Left cardiac atrium (tissue), 4 donors: ENCODE results near the gene ZNF525. TPM values are rescaled to one million over a fixed set of nuclear protein-coding genes. Genes with fewer than 3 reads are reported as not detected.
"Not testable (repeated sequence)": the region's sequence is repeated elsewhere in the genome, so short reads cannot be mapped to it uniquely, and the experiment has no call there.

Experiments
- ATAC-seq, 2 donors: fragments of 200-7000 bp; cut with Tn5 transposase; one replicate each; pipeline ENCODE4 v1.9.1; 2020; ENCODE audit warnings: mild to moderate bottlenecking in 2 of 2, moderate library complexity in 2 of 2
- DNase-seq: peaks from one replicate; pipeline ENCODE4 v3.0.0-alpha.2; 2020
- intact Hi-C, 2 donors: fragments of 100-400 bp; cut with DNase I; formaldehyde crosslinking; loops; one replicate each; pipeline versions ENCODE4 v1.14.1 to v1.15.1; 2022 to 2023
- long read RNA-seq: library from polyadenylated mRNA; unstranded; transcript quantifications from one replicate; pipeline ENCODE4 v2.0.0, GENCODE V29; 2021
- total RNA-seq, 2 donors: library from RNA; stranded (reverse); fragmentation: NEBNext Ultra II Directional; extraction: Animal tissue kit (Norgen Biotek cat#: 25700); gene quantifications; one replicate each; pipeline ENCODE4 v1.2.1, GENCODE V29; 2021
- donor health status: DM: no; HTN: yes; CAD: no.
- donor health status: DM: no; HTN: yes; CAD: no; lungs with severe emphysema.
- donor health status: DM: yes; HTN: yes; CAD: no.
- donor health status: Dilated cardiomyopathy.

The ZNF525 gene
- 1 to 10 TPM; 5.9 to 6.9 TPM for total RNA-seq
- long read RNA-seq = 0 reads

DNA sequence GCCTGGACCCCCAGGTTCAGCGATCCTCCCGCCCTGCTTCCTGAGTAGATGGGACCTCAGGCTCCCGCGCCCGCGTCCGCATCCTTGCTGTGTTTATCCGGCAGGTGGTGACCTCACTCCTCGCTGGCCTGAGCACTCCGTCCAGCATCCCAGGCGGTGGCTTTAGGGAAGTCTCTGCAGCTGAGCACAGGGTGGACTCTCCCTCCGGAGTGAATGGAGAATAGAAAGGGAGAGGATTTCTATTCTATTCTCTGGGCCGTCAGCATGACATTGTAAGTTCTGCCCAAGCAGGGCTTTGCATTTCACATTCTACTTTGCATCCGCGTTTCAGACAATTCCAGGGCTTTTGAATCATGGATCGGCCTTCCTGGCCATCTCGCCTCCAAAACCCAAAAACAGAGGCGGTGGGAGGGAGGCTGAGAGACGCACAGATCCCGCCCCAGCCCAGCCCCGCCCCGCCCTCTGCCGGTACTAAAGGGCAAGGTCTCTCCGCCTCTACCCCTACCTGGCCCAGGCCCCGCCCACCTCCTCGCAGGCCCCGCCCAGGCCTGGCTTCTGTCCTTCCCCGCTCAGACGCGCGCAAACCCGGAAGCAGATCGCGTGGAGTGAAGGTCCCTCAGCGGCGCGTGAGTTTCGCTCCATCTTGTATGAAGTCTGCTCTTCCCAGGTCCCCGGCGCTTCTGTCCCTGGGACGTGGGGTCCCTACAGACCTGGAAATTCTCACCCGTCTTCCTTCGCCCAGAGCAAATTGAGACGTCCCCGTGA is at the start of gene ZNF525:
Gene ZNF525, plus strand, starts transcription at position 572 of the 765 bp plus-strand sequence. CDS start 6,577 bp downstream, outside the sequence.
- DNase-seq (peak; percentile 90), ATAC-seq (peak; percentile 100)
- intact Hi-C loops = loop anchor here in 1 of 2 donors (10.0 kb wide), 1 partner anchor 171 kb away; the partner anchor contains the start of gene ZNF665

DNA sequence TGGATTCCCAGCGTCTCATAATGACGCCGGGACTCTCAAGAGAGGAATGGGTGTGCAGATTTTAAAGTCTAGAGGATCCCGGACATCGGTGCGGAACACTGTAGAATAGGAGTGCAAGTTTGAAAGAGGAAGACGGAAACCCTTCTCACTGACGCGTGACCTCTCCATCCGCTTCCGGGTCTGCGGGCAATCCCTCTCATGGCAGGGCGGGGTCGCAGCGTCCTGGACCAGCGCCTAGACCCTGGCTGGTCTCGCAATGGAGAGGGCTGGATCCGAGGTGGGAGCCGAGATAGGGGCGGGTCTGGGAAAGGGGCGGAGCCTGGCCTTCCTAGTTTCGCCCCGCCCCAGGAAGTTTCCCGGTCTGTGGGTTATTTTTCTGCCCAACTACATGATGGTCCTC is 36.5 kb upstream of the ZNF525 start:
- intact Hi-C loops = no loop called here
- ATAC-seq (peak; percentile 36 to 46), DNase-seq (peak; percentile 75)

DNA sequence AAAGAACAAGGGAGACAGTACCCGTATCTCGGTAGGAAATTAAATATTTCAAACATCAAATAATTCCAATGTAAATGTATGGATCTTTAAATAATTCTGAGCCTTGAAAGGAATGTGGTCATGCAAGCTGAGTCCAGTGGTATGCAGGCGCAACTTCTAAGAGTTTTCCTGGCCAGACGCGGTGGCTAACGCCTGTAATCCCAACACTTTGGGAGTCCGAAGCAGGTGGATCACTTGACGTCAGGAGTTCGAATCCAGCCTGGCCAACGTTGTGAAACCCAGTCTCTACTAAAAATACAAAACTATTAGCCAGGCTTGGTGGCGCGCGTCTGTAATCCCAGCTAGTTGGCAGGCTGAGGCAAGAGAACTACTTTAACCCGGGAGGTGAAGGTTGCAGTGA is 33.0 kb upstream of the ZNF525 start:
- ATAC-seq (no peak), DNase-seq (no peak)
- intact Hi-C loops = loop anchor here in 1 of 2 donors (2.0 to 10.0 kb wide), 2 partner anchors 78 to 138 kb away; partner anchors contain the start of genes ZNF665 and ZNF677

DNA sequence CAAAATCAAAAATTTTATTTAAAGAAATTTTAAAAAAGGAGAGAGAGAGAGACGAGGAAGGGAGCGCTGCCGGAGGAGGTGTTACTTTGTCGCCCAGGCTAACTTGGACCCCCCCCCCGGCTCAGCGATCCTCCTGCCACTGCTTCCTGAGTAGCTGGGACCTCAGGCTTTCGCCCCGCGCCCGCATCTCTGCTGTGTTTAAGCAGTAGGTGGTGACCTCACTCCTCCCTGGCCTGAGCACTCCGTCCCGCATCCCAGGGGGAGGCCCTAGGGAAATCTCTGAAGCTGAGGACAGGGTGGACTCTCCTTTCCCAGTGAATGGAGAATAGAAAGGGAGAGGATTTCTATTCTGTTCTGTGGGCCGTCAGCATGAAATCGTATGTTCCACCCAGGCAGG is 32.4 kb upstream of the ZNF525 start:
- intact Hi-C loops = loop anchor here in 1 of 2 donors (2.0 to 10.0 kb wide), 2 partner anchors 78 to 138 kb away; partner anchors contain the start of genes ZNF665 and ZNF677
- ATAC-seq (peak; percentile 29 to 61), DNase-seq (peak; percentile 50)

DNA sequence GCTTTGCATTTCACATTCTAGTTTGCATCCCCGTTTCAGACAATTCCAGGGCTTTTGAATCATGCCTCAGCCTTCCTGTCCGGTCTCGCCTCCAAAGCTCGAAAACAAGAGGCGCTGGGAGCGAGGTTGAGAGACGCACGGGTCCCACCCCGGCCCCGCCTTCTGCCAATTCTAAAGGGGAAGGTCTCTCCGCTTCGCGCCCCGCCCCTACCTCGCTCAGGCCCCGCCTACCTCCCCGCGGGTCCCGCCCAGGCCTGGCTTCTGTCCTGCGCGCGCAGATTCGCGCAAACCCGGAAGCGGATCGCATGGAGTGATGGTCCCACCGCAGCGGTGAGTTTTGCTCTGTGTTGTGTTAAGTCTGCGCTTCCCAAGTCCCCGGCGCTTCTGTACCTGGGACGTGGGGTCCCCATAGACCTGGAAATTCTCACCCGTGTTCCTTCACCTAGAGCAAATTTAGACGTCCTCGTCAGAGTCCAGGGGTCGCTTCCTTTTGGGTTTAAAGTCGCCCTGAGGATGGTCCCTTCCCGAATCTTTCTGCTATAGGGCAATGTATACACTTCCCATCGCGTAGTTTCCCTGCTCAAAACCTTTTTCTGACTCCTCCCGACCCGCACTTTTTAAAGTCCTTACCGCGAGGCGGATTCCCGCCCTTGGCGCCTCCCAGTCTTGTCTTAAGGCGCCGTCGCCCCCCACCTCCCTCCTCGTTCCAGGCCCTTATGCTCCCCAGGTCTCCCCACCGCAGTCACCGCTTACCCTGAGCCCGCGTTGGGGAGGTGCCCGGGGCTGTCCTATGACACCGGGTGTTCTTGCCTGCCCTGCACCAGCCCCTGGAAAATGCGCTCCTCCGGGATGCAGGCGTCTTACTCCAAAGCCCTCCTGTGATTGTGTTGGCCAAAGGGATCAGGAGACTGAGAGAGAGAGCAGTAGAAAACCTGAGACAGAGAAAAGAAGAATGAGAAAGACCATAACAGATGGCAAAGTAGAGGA is 31.7 kb upstream of the ZNF525 start, which contains the start of gene ZNF845:
Gene ZNF845, plus strand, starts transcription at position 287 of the 987 bp plus-strand sequence. CDS start 7,559 bp downstream, outside the sequence.
- ATAC-seq = peak; percentile 100
- DNase-seq = peak; percentile 96
- intact Hi-C loops = loop anchor here in 1 of 2 donors (2.0 to 10.0 kb wide), 2 partner anchors 79 to 139 kb away; partner anchors contain the start of genes ZNF665 and ZNF677

DNA sequence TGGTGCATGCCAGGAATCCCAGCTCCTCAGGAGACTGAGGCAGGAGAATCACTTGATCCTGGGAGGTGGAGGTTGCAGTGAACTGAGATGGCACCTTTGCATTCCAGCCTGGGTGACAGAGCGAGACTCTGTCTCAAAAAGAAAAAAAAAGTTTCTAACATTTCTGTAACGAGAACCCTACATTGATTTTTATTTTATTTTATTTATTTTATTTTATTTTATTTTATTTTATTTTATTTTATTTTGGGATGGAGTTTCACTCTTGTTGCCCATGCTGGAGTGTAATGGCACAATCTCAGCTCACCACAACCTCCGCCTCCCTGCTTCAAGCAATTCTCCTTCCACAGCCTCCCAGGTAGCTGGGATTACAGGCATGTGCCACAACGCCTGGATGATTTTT is 21.1 kb upstream of the ZNF525 start:
- DNase-seq, ATAC-seq, intact Hi-C loops: not testable (repeated sequence)

DNA sequence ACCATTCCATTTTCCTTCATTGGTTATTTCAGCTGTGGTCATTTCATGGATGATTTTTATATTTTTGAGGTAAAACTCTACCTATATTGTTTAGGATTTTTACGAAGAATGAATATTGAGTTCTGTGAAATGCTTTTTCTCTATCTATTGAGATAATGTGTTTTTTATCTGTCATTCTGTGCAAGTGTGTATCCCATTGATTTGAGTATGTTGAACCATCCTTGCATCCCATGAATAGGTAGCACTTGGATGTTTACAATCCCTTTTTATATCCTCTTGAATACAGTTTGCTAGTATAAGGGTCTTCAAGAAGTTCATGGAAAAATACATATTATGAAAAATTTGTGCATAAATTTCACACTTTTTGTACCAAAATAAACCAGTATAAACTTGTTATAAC is 9.8 kb upstream of the ZNF525 start:
- DNase-seq = no peak
- intact Hi-C loops = no loop called here
- ATAC-seq = no peak

DNA sequence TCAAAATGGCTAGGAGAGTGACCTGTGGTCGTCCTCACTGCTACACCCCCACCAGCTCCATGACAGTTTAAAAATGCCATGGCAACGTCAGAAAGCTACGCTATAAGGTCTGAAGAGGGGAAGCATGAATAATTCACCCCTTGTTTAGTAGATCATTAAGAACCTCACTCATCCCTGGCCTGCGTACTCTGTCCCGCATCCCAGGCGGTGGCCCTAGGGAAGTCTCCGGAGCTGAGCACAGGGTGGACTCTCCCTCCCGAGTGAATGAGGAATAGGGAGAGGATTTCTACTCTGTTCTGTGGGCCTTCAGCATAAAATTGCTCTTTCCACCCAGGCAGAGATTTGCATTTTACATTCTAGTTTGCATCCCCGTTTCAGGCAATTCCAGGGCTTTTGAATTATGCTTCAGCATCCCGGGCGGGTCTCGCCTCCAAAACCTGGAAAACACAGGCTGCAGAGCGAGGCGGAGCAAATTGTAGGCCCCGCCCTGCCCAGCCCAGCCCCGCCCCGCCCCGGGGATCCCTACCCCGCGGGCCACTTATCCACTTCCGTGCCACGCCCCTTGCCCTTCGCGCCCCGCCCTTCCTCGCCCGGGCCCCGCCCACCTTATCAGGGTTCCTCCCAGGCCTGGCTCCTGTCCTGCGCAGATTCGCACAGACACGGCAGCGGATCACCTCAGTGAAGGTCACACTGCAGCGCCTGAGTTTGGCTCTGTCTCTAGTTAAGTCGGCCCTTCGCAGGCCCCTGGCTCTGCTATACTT is 7.5 kb upstream of the ZNF525 start:
- intact Hi-C loops = no loop called here
- ATAC-seq (peak in 1 of 2 donors; percentile 48), DNase-seq (no peak)

DNA sequence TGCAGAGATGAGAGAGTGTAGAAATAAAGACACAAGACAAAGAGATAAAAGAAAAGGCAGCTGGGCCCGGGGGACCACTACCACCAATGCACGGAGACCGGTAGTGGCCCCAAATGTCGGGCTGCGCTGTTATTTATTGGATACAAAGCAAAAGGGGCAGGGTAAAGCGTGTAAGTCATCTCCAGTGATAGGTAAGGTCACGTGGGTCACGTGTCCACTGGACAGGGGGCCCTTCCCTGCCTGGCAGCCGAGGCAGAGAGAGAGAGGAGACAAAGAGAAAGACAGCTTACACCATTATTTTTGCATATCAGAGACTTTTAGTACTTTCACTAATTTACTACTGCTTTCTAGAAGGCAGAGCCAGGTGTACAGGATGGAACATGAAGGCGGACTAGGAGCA is 5.4 kb upstream of the ZNF525 start:
- intact Hi-C loops = loop anchor here in 1 of 2 donors (10.0 kb wide), 1 partner anchor 165 kb away; the partner anchor contains the start of gene ZNF665
- ATAC-seq, DNase-seq: not testable (repeated sequence)

DNA sequence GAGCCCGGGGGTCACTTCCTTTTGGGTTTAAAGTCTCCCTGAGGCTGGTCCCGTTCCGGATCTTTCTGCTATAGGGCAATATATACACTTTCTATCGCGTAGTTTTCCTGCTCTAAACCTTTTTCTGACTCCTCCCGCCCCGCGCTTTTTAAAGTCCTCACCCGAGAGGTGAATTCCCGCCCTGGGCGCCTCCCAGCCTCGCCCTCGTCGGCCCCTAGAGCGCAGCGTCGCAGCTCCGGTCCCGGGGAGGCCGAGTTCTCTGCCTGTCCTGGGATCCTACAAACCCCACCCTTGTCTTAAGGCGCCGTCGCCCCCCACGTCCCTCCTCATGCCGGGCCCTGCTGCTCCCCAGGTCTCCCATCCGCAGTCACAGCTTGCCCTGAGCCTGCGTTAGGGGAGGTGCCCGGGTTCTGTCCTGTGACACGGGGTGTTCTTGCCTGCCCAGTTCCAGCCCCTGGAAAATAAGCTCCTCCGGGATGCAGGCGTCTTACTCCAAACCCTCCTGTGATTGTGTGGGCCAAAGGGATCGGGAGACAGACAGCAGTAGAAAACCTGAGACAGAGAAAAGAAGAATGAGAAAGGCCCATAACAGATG is 491 bp downstream of the ZNF525 start:
- ATAC-seq = peak; percentile 50 to 75
- DNase-seq = peak; percentile 30
- intact Hi-C loops = loop anchor here in 1 of 2 donors (10.0 kb wide), 1 partner anchor 171 kb away; the partner anchor contains the start of gene ZNF665

DNA sequence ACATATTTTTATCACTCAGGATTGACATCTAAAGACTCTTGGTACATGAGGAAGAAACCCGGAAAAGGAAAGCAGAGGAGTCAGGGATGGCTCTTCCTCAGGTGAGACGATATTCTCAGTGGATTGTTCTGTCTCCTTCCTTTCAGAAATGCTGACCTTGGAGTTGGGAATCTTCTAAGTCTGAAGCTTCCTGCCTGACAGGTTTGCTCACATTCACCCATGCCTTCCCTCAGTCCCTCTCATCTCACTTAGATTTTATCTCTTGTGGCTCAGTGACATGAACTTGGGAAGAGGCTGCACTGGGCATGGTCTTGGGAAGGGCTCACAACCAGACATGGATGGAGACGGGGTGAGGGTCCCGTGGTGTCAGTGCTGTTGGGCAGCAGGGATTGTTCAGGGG is 6.7 kb downstream of the ZNF525 start:
- no peak for DNase-seq
- intact Hi-C loops = no loop called here
- ATAC-seq = no peak

DNA sequence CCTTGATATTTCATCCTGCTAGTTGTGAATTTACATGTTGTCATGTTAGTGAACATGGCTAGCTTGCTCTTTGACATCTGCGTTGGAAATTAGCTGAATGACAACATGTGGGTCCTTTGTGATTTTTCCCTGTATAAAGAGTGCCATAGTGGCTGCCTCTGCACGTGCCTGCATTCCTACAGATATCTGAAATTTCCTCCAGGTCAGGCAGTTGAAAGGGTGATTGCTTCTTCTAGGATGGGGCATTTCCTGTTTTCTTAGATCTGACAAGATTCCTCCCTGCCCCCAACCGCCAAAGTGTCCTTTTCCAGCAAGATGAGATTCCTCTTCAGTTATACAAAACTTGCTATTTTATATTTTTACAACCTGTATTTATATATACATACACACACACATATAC is 8.8 kb downstream of the ZNF525 start:
- ATAC-seq (no peak), DNase-seq (no peak)
- intact Hi-C loops = no loop called here

DNA sequence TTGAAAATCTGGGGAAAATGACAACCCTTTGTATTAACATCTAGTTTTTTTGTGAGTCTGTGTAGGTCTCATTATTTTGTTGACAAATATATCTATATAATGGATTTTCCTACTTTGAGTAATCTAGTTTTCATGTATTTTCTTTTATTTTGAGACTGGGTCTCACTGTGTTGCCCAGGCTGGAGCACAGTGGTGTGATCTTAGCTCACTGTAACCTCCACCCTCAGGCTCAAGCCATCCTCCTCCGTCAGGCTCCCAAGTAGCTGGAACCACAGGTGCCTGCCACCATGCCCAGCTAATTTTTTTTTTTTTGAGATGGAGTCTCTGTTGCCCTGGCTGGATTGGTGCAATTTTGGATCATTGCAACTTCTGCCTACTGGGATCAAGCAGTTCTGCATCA is 9.2 kb downstream of the ZNF525 start:
- ATAC-seq = no peak
- DNase-seq = no peak
- intact Hi-C loops = no loop called here

DNA sequence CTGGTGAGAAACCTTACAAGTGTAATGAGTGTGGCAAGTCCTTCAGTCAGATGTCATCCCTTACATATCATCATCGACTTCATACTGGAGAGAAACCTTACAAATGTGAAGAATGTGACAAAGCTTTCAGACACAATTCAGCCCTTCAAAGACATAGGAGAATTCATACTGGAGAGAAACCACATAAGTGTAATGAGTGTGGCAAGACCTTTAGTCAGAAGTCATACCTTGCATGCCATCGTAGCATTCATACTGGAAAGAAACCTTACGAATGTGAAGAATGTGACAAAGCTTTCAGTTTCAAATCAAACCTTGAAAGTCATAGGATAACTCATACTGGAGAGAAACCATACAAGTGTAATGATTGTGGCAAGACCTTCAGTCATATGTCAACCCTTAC is 15.9 kb downstream of the ZNF525 start:
- intact Hi-C loops = no loop called here
- no peak for ATAC-seq
- no peak for DNase-seq

DNA sequence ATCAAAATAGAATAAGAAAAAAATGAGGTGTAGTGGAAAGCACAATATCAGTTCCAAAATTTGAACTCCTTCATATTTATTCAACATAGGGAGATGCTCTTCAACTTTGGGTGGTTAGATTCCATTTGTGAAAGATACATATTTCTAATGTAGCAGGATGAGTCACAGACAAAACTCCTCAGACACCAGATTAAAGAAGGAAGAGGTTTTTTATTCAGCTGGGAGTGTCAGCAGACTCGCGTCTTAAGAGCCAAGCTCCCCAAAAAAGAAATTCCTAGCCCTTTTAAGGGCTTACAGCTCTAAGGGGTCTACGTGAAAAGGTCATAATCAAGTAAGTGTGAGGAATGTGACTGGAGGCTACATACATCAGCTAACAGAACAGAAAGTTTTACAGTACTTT is 22.7 kb downstream of the ZNF525 start:
- no peak for ATAC-seq
- no peak for DNase-seq
- intact Hi-C loops = no loop called here

DNA sequence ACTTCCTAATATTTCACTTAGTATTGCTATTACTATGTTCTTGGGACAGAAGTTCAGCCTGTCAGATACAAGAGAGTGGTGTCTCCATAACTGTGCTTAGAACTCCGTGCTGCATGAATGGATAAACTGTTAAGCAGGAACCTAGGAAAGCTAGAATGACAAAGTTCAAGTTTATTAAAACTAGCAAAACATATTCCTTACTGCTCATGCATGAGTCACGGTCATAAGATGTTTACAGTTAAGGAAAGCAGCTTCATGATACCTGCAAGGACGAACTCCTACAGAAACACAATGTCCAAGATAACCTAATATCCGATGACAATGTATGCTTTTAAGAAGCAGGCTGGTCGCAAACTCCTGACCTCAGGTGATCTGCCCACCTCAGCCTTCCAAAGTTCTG is 23.4 kb downstream of the ZNF525 start:
- intact Hi-C loops = no loop called here
- ATAC-seq (no peak), DNase-seq (no peak)

DNA sequence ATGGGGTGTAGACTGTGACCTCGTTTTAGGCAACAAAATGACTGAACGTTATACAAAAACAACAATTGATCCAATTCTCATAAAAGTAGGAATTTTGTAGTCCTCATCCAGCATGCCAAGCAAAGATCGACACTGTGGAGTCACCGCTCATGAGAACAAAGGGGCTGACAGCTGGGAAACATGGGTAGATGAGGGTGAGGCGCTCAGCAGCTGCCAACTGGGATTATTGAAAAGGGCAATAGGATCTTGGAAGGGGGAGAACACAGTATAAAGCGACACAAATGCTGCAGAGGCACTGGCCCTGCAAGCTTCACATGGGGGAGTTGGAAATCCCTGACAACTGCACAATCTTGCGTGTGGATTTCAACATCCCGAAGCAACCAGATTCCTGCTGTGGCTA is 24.1 kb downstream of the ZNF525 start:
- no peak for ATAC-seq
- DNase-seq = no peak
- intact Hi-C loops = no loop called here

DNA sequence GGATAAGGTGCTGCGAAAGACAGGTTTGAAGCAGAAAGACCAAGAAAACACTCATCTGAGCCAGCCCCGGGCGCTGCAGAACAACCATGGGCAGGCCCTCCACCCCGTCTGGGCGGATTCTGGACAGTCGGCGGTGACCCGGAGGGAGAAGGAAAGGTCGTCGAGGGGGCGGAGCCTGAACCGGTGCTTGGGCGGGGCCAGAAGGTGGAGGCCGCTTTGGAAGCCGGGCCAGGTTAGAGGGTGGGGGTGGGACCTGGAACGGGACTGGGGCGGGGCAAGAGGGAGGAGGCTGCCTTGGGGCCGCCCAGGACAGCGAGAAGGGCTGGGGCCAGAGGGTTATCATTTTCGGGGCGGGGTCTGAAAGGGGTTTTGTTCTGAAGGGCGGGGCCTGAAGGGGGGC is 24.5 kb downstream of the ZNF525 start:
- DNase-seq (peak; percentile 20), ATAC-seq (no peak)
- intact Hi-C loops = no loop called here
